Ovary (tissue), 3 donors: Measurements from ENCODE around the gene TBX4.

Experiments used
- CTCF ChIP-seq, 3 donors: fragments of 450-650 bp in 2 of 3; fragments of 200-600 bp in 1 of 3; IDR thresholded peaks; one replicate each; pipeline versions ENCODE4 v1.5.1 to v1.8.0; 2016 to 2022; ENCODE audit warnings: antibody characterized with exemption in 3 of 3, mild to moderate bottlenecking in 1 of 3
- EP300 ChIP-seq: sonication (generic); formaldehyde crosslinking; IDR thresholded peaks from one replicate; pipeline ENCODE4 v1.6.1; 2017; ENCODE audit warnings: antibody characterized with exemption
- donor health status: DM: no; HTN: no; CAD: no.

DNA sequence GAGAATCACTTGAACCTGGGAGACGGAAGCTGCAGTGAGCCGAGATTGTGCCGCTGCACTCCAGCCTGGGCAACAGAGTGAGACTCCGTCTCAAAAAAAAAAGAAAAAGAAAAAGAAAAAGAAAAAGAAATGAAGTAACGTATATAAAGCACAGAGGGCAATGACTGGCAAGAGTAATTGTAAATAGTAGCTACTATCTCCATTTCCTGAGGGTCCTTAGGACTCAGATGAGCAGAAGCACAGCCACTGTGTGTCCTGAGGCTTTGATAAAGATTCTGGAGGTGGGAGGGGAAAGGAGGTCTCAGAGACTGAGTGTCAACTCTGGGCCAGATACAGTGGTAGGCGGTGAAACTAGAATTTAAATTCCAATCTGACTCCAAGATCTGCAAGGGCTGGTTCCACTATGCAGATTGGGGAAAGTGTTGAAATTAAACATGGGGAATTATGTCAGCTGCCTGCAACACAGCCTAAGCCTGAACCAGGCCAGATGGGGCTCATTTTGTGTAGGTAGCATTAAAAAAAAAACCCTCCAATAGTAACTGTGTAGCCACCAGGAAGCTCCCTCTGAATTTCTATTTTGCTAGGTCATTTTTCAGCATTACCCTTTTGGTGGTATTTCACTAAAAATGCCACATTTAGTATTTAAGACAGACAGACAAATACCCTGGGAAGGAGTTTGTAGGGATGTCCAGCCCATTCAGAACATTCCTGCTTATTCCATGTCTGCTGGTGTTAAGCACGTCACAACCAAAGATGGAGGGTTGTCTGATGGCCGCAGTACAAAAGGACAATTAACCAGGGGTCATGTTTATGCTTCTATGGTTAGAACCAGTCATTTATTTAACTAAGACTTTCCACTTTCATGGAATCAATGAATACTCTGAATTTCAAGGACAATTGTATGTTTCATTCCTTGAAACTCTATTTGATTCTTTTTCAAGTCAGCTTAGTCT lies 46.1 kb downstream of the TBX4 start:
- TF ChIP-seq CTCF (IDR thresholded peaks at IDR 0.05), result no peak
- TF ChIP-seq EP300, result no peak
